ENCODE data around the gene WDR1.

The WDR1 gene

GRCh38 chr4:10096978-10097335, 19.6 kb downstream of the WDR1 start:
- no peak overlapping the region for H3K27ac ChIP-seq
- no peak overlapping the region for H3K4me3 ChIP-seq (ENCODE audit: low read depth, low read length)
- H3K79me2 ChIP-seq: no peaks in the 10 kb centered on the region
- no peaks in the 10 kb centered on the region for H3K4me1 ChIP-seq
- no peaks in the 10 kb centered on the region for H3K36me3 ChIP-seq (ENCODE audit: control insufficient read depth, insufficient read depth, low read length)
- H3K4me2 ChIP-seq (ENCODE audit: low read length): no peak overlapping the region
- no peak for TF ChIP-seq CTCF (IDR thresholded peaks at IDR 0.05)
- H3K9me3 ChIP-seq (ENCODE audit: control insufficient read depth, low read length): no peaks in the 10 kb centered on the region
- H3K9ac ChIP-seq: no peak overlapping the region
- no peak overlapping the region for H2AFZ ChIP-seq
- H3K27me3 ChIP-seq (ENCODE audit: control insufficient read depth, insufficient read depth, low read length): no peaks in the 10 kb centered on the region

GRCh38 chr4:10096201-10096977, 20.2 kb downstream of the WDR1 start:
- no peak overlapping the region for H3K27ac ChIP-seq
- H3K27me3 ChIP-seq (ENCODE audit: control insufficient read depth, insufficient read depth, low read length): no peaks in the 10 kb centered on the region
- H3K4me1 ChIP-seq: no peaks in the 10 kb centered on the region
- no peak for TF ChIP-seq CTCF (IDR thresholded peaks at IDR 0.05)
- no peak overlapping the region for H3K9ac ChIP-seq
- no peak overlapping the region for H3K4me2 ChIP-seq (ENCODE audit: low read length)
- no peak overlapping the region for H3K4me3 ChIP-seq (ENCODE audit: low read depth, low read length)
- no peaks in the 10 kb centered on the region for H3K79me2 ChIP-seq
- no peaks in the 10 kb centered on the region for H3K9me3 ChIP-seq (ENCODE audit: control insufficient read depth, low read length)
- H2AFZ ChIP-seq: no peak overlapping the region
- no peaks in the 10 kb centered on the region for H3K36me3 ChIP-seq (ENCODE audit: control insufficient read depth, insufficient read depth, low read length)

GRCh38 chr4:10095296-10095991, 21.2 kb downstream of the WDR1 start:
- no peak overlapping the region for H2AFZ ChIP-seq
- no peak overlapping the region for H3K9ac ChIP-seq
- H3K27ac ChIP-seq: no peak overlapping the region
- H3K79me2 ChIP-seq: no peaks in the 10 kb centered on the region
- H3K36me3 ChIP-seq (ENCODE audit: control insufficient read depth, insufficient read depth, low read length): no peaks in the 10 kb centered on the region
- H3K9me3 ChIP-seq (ENCODE audit: control insufficient read depth, low read length): no peaks in the 10 kb centered on the region
- TF ChIP-seq CTCF (IDR thresholded peaks at IDR 0.05): no peak
- H3K4me1 ChIP-seq: no peaks in the 10 kb centered on the region
- H3K4me3 ChIP-seq (ENCODE audit: low read depth, low read length): no peak overlapping the region
- no peaks in the 10 kb centered on the region for H3K27me3 ChIP-seq (ENCODE audit: control insufficient read depth, insufficient read depth, low read length)
- no peak overlapping the region for H3K4me2 ChIP-seq (ENCODE audit: low read length)

GRCh38 chr4:10094841-10095240, 21.8 kb downstream of the WDR1 start:
- TF ChIP-seq CTCF (IDR thresholded peaks at IDR 0.05): no peak
- Histone ChIP-seq H3K4me3 (ENCODE audit: low read depth, low read length) (no peak overlapping the region), H3K27ac (no peak overlapping the region), H2AFZ (no peak overlapping the region), H3K4me1 (no peaks in the 10 kb centered on the region), H3K36me3 (ENCODE audit: control insufficient read depth, insufficient read depth, low read length) (no peaks in the 10 kb centered on the region), H3K9ac (no peak overlapping the region), H3K79me2 (no peaks in the 10 kb centered on the region), H3K9me3 (ENCODE audit: control insufficient read depth, low read length) (no peaks in the 10 kb centered on the region), H3K4me2 (ENCODE audit: low read length) (no peak overlapping the region), H3K27me3 (ENCODE audit: control insufficient read depth, insufficient read depth, low read length) (no peaks in the 10 kb centered on the region)
